Astrocyte (in vitro differentiated cells and primary cell): Measurements from ENCODE around the gene ANKRD26.

Experiments used
- CTCF ChIP-seq: IDR thresholded peaks from 2 replicates; pipeline ENCODE4 v1.5.1; 2011; ENCODE audit warnings: low read depth, mild to moderate bottlenecking, inconsistent platforms, low read length, moderate library complexity; ENCODE audit not compliant: insufficient read depth
- EZH2 ChIP-seq: IDR thresholded peaks from 2 replicates; pipeline ENCODE4 v1.6.1; 2012; ENCODE audit warnings: mild to moderate bottlenecking, low read length, inconsistent platforms; ENCODE audit not compliant: insufficient read depth

GRCh38 chr10:27134371-27134770 lies 34.1 kb upstream of the ANKRD26 start:
- no peak for TF ChIP-seq CTCF
- TF ChIP-seq EZH2: no peak
